NOMO-1 treated with DMSO at 0.1 percent for 48 hours (cell line): Measurements from ENCODE around the gene HSPB2.
"Not testable (repeated sequence)": the region's sequence is repeated elsewhere in the genome, so short reads cannot be mapped to it uniquely, and the experiment has no call there.

Source experiments
- DNase-seq: peaks from one replicate; lab custom pipeline; 2025; ENCODE audit not compliant: unreplicated experiment; lab: John Stamatoyannopoulos, UW

HSPB2 gene, protein sequence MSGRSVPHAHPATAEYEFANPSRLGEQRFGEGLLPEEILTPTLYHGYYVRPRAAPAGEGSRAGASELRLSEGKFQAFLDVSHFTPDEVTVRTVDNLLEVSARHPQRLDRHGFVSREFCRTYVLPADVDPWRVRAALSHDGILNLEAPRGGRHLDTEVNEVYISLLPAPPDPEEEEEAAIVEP

DNA sequence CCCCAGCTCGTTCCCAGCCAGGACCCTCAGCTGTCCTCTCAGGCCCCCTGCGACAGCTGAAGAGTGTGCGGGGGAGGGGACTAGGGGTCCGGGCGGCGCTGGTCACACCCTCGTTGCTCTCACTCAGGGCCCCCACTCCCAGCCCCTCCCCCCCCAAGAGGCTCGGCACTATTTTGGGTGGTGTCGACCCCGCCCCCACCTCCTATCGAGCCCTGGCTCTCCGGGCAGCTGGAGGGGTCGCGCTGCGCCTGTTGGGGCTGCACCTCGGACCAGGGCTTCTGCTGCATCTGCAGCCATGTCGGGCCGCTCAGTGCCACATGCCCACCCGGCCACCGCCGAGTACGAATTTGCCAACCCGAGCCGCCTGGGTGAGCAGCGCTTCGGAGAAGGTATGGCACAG is at the start of gene HSPB2:
HSPB2 (plus strand) TSS at position 200 of the 400 bp plus-strand sequence; CDS start at position 296, 96 bp downstream.
- no peak for DNase-seq

- no peak for DNase-seq
Measured at GRCh38 chr11:111870113-111870512, 42.4 kb upstream of the HSPB2 start.

- DNase-seq = peak; percentile 63
Measured at GRCh38 chr11:111870522-111870885, 42.0 kb upstream of the HSPB2 start.

DNA sequence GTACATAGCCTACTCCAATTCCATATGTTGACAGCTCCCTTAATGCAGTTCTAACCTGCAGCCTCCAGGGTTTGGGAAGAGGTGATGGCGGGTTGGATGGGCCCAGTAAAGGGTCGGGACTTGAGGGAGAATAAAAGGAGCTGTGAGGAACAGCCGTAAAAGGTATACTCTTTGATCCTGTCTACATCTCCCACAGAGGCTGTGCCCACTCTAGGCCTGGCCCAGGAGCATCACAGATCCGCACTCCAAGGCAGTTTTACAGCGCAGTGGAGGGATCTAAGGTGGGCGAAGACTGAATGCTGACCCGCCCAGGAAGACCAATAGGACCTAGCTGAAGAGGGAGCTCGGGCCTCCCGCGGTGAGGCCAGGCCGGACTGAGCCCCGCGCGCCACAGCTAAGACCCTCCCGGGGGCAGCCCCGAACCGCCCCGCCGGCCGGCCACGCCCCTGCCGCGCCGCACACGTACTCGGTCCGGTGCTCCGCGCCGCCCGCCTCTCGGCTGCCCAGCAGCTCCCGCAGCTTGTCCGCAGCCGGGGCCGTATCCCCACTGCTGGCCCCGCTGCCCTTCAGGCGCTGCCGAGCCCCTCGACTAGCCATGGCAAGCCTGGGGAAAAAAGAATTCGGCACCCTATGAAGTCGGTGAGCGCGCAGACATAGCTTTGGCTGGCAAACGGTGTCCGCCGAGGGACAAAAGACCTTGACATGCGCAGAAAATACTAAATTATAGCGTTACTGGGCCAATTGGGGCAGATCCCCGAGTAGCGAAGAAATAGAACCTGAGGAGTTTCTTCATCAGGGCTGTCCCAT is 41.4 kb upstream of the HSPB2 start, which contains the start of gene ALG9:
ALG9 (minus strand) TSS at position 696 of the 807 bp plus-strand sequence; CDS start at position 597, 99 bp downstream.
- peak; percentile 66 for DNase-seq

DNA sequence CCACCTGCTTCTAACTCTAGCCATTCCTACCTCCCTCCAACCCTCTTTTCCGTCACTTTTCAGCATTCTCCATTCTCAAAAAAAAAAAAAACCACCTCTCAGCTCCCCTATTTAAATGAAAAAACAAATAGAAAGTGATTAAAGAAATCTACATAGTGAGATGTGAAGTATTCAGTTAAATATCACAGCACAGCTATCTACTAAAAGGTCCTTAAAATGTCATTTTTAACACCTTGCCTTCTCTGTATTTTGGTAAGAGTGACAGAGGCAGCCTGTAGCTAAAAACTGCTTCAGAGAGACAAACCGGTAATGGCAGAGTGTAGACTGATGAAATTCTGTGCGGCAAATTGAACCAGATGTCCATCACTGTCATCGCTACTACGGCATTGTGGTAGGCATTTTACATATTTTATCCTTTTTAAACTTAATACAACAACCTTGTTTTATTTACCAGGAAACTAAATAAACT is 40.8 kb upstream of the HSPB2 start:
- no peak for DNase-seq

- DNase-seq = no peak
Measured at GRCh38 chr11:111878385-111878848, 34.1 kb upstream of the HSPB2 start.

- DNase-seq = peak; percentile 97
Measured at GRCh38 chr11:111878849-111879636, 33.5 kb upstream of the HSPB2 start, which contains the start of the genes CFAP68 and FDXACB1. TSS of gene CFAP68 (plus strand) at chr11:111879541. CDS start at chr11:111879561, 20 bp downstream. TSS of gene FDXACB1 (minus strand) at chr11:111879165. CDS start at chr11:111879132, 33 bp downstream.

DNA sequence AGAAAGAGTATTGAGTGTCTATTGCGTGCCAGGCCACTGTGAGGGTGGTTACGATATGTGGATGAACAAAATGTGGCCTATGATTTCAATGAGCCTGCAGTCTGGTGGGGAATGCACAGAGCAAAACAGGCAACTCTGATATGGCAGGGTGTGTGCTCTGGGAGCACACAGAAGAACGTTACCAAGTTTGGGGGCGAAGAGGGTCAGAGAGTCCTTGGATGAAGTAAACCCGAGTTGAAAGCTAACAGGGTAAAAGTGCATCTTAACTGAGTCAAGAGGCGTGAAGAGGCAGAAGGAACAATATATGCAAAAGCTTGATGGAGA is 32.9 kb upstream of the HSPB2 start:
- no peak for DNase-seq

GRCh38 chr11:111882202-111882601 is 30.3 kb upstream of the HSPB2 start:
- no peak for DNase-seq

- DNase-seq = not testable (repeated sequence)
Measured at GRCh38 chr11:111885053-111885452, 27.5 kb upstream of the HSPB2 start.

- DNase-seq = no peak
Measured at GRCh38 chr11:111886032-111886431, 26.5 kb upstream of the HSPB2 start.

DNA sequence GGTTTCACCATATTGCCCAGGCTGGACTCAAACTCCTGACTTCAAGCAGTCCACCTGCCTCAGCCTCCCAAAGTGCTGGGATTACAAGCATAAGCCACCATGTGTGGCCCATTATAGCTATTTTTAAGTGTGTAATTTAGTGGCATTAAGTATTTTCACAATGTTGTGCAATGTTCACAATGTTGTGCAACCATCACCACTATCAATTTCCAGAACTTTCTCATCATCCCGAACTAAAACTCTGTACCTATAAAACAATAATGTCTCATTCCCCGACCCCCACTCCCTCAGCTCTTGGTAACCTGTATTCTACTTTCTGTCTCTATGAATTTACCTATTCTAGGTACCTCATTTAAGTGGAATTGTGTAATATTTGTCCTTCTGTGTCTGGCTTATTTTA is 25.7 kb upstream of the HSPB2 start:
- DNase-seq = no peak

GRCh38 chr11:111905411-111905810 is 7.1 kb upstream of the HSPB2 start:
- DNase-seq = no peak

- no peak for DNase-seq
Measured at GRCh38 chr11:111906680-111907079, 5.9 kb upstream of the HSPB2 start.

DNA sequence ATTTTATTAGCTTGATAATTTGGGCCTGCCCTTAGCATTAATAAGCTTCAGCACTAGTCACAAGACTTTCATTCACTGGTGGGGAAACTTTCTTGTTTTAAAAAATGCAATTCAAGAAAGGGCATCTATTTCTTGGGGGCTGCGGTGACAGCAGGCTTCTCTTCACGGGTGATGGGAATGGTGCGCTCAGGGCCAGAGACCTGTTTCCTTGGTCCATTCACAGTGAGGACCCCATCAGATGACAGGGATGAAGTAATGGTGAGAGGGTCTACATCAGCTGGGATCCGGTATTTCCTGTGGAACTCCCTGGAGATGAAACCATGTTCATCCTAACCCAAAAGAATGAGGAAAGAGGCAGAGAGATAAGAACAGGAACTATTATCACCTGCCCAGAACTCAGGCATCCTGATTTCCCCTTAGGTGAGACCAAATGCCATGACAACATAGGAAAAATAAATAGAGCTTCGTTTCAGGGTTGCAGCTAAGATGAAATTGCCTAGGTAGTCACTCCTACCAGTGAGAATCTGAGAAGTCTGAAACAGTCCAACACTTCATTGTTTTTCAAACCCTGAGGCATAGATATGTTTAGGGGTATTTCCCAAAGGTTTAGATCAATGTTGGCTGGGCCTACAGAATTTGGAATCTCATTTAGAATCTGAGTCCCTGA is 3.8 kb upstream of the HSPB2 start:
- DNase-seq = no peak

GRCh38 chr11:111909378-111909777 is 3.2 kb upstream of the HSPB2 start:
- DNase-seq = no peak

- DNase-seq = no peak
Measured at GRCh38 chr11:111910676-111911562, 1.6 kb upstream of the HSPB2 start.

GRCh38 chr11:111911563-111912401 is 752 bp upstream of the HSPB2 start, which contains the start of gene CRYAB:
TSS of gene CRYAB (minus strand) at chr11:111911770. CDS start at chr11:111911724, 46 bp downstream.
- DNase-seq = no peak
